Heart right ventricle (tissue), 16 donors: Measurements from ENCODE around the gene NDUFAF8. TPM values are rescaled to one million over a fixed set of nuclear protein-coding genes. Genes with fewer than 3 reads are reported as not detected.

ENCODE experiments used
- ATAC-seq, 8 donors: fragments of 200-7000 bp; cut with Tn5 transposase; one replicate each; pipeline ENCODE4 v1.9.1; 2020; ENCODE audit warnings: mild to moderate bottlenecking in 8 of 8, moderate library complexity in 8 of 8, moderate number of reproducible peaks in 1 of 8
- DNase-seq, 2 donors: peaks; one replicate each; pipeline ENCODE4 v3.0.0-alpha.2; 2020
- H3K27ac ChIP-seq, 10 donors: fragments of 200-600 bp; sonication (generic) in 2 of 10; one replicate each; pipeline versions ENCODE4 v1.5.0 to v1.8.0; 2020 to 2022; ENCODE audit warnings: mild to moderate bottlenecking in 3 of 10
- H3K27me3 ChIP-seq, 7 donors: fragments of 200-600 bp; one replicate each; pipeline ENCODE4 v1.8.0; 2021 to 2022; ENCODE audit warnings: mild to moderate bottlenecking in 2 of 7
- H3K36me3 ChIP-seq, 9 donors: fragments of 200-600 bp; sonication (generic) in 1 of 9; one replicate each; pipeline versions ENCODE4 v1.5.0 to v1.8.0; 2020 to 2022; ENCODE audit warnings: mild to moderate bottlenecking in 2 of 9
- H3K4me1 ChIP-seq, 9 donors: fragments of 200-600 bp; sonication (generic) in 1 of 9; one replicate each; pipeline versions ENCODE4 v1.5.0 to v1.8.0; 2020 to 2022; ENCODE audit warnings: mild to moderate bottlenecking in 4 of 9
- H3K4me3 ChIP-seq, 10 donors: fragments of 200-600 bp; sonication (generic) in 2 of 10; one replicate each; pipeline versions ENCODE4 v1.5.0 to v1.8.0; 2020 to 2022; ENCODE audit warnings: mild to moderate bottlenecking in 7 of 10, moderate library complexity in 2 of 10
- H3K9me3 ChIP-seq, 11 donors: fragments of 200-600 bp in 10 of 11; sonication (generic) in 2 of 11; one replicate each; pipeline versions ENCODE4 v1.5.0 to v1.8.0; 2013 to 2022; ENCODE audit warnings: mild to moderate bottlenecking in 2 of 11, control low read depth in 1 of 11, moderate library complexity in 1 of 11
- WGBS, 2 donors: extraction: QIAGEN DNeasy Blood & Tissue Kit; methylation state at CpG; one replicate each; pipeline ENCODE4 v1.1.7; 2013; ENCODE audit warnings: inconsistent platforms in 1 of 2; 5-methylcytosine and 5-hydroxymethylcytosine counted together
- intact Hi-C, 10 donors: fragments of 100-400 bp; cut with DNase I; formaldehyde crosslinking; loops; one replicate each; pipeline versions ENCODE4 v1.11.1 to v1.14.2; 2022
- polyA plus RNA-seq, 2 donors: library from polyadenylated mRNA; stranded (reverse); fragments of 200-250 nt; gene quantifications; one replicate each; pipeline ENCODE4 v1.2.3, GENCODE V29; 2013
- total RNA-seq, 10 donors: library from RNA; stranded (reverse); fragmentation: NEBNext Ultra II Directional in 3 of 10; extraction: Animal tissue kit (Norgen Biotek cat#: 25700) in 3 of 10; gene quantifications; one replicate each; pipeline versions ENCODE4 v1.2.1 to v1.2.4, GENCODE V29; 2021 to 2023
- TF ChIP-seq, protein P1 (sequence below), 9 donors: fragments of 200-600 bp; sonication (generic) in 2 of 9; IDR thresholded peaks; one replicate each; pipeline versions ENCODE4 v1.5.0 to v1.8.0; 2021 to 2022; ENCODE audit warnings: antibody characterized with exemption in 9 of 9, mild to moderate bottlenecking in 5 of 9, moderate library complexity in 1 of 9
- donor health status: Arrhythmogenic right ventricular cardiomyopathy.
- donor health status: ischemic (EF 13 %, LVEDD 7.1; RV severe dilation, severe dysfunction).
- donor health status: healthy with polysubstance abuse.
- donor health status: DM: no; HTN: yes; CAD: no.
- donor health status: DM: no; HTN: no; CAD: no.
- donor health status: ischemic (EF 25% LVEDD 6.9; RV normal size, moderate dysfunction).
- donor health status: ischemic (EF 25% LVEDD 5.7; RV mildly dilated, moderate dysfunction).
- donor health status: healthy.
- donor health status: DM: yes; HTN: yes; CAD: no.
- donor health status: Ischemic cardiomyopathy.
- donor health status: ischemic (EF 35%, LVEDD 5.7; RV mildly dilated, moderate dysfunction).
- donor health status: nonischemic (EF 11% LVEDD 7.7; RV severe dilation, severe dysfunction).
- donor health status: DM: yes; HTN: yes; CAD: no.
- donor health status: PGD.
- donor health status: ischemic (EF 29% LVEDD 5.4; RV normal size, mild dysfunction).
- donor health status: nonischemic (EF 23%, LVEDD 6.1; RV moderate dilation, normal function).

The NDUFAF8 gene
- total and polyA plus RNA-seq, 12 donors = 41.5 to 74.8 (median 58.9) TPM

DNA sequence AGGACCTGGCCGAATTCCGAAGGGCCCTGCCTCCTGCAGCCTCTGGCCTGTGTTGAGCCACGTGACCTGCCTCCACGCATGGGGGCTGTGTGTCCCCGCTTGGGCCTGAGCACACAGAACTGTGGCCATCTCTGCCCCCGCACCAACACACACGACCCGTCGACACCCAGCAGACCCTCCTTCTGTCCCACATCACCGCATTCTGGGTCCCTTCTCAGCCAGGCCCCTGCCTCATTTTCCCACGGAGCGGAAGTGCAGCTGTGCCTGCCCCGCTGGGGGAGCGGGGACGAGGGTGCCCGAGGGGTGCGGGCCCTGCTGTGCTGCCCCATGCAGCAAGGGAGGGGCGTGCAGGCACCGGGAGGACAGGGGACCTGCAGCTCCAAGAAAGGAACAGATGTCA, 18.4 kb downstream of the NDUFAF8 start:
- intact Hi-C loops = loop anchor here in 6 of 10 donors (5.0 to 10.0 kb wide), 4 partner anchors 35 to 347 kb away; partner anchors contain the start of gene BAHCC1 (in 1 of the 6)

GRCh38 chr17:81258292-81258691, 19.2 kb downstream of the NDUFAF8 start:
- no peak overlapping the region for H3K4me3 ChIP-seq
- WGBS, 2 donors = 85 to 89% methylated on average over 19 to 20 of the region's 20 CpGs
- TF ChIP-seq, protein P1, sequence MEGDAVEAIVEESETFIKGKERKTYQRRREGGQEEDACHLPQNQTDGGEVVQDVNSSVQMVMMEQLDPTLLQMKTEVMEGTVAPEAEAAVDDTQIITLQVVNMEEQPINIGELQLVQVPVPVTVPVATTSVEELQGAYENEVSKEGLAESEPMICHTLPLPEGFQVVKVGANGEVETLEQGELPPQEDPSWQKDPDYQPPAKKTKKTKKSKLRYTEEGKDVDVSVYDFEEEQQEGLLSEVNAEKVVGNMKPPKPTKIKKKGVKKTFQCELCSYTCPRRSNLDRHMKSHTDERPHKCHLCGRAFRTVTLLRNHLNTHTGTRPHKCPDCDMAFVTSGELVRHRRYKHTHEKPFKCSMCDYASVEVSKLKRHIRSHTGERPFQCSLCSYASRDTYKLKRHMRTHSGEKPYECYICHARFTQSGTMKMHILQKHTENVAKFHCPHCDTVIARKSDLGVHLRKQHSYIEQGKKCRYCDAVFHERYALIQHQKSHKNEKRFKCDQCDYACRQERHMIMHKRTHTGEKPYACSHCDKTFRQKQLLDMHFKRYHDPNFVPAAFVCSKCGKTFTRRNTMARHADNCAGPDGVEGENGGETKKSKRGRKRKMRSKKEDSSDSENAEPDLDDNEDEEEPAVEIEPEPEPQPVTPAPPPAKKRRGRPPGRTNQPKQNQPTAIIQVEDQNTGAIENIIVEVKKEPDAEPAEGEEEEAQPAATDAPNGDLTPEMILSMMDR (IDR thresholded peaks at IDR 0.05) = no peak
- intact Hi-C loops = loop anchor here in 6 of 10 donors (5.0 to 10.0 kb wide), 4 partner anchors 34 to 347 kb away; partner anchors contain the start of gene BAHCC1 (in 1 of the 6)
- H3K4me1 ChIP-seq = peaks cover 4 to 24% (median 13%) of the 10 kb centered on the region in 9 donors
- DNase-seq (no peak), ATAC-seq (no peak)
- no peak overlapping the region for H3K27ac ChIP-seq
- peaks cover 0 to 76% (median 16%) of the 10 kb centered on the region in 9 donors for H3K36me3 ChIP-seq
- no peaks in the 10 kb centered on the region for H3K9me3 ChIP-seq
- H3K27me3 ChIP-seq = no peaks in the 10 kb centered on the region

More for the DNA sequence above, 18.4 kb downstream of the NDUFAF8 start:
- H3K9me3 ChIP-seq = no peaks in the 10 kb centered on the region
- H3K4me1 ChIP-seq = peaks cover 4 to 24% (median 13%) of the 10 kb centered on the region in 9 donors
- H3K36me3 ChIP-seq = peaks cover 0 to 75% (median 13%) of the 10 kb centered on the region in 9 donors
- no peak overlapping the region for H3K27ac ChIP-seq
- WGBS, 2 donors = 97% methylated on average over 19 of the region's 19 CpGs
- TF ChIP-seq, protein P1 (IDR thresholded peaks at IDR 0.05) = no peak
- no peak overlapping the region for H3K4me3 ChIP-seq
- ATAC-seq (no peak), DNase-seq (peak in 1 of 2 donors; percentile 8)
- H3K27me3 ChIP-seq = no peaks in the 10 kb centered on the region

DNA sequence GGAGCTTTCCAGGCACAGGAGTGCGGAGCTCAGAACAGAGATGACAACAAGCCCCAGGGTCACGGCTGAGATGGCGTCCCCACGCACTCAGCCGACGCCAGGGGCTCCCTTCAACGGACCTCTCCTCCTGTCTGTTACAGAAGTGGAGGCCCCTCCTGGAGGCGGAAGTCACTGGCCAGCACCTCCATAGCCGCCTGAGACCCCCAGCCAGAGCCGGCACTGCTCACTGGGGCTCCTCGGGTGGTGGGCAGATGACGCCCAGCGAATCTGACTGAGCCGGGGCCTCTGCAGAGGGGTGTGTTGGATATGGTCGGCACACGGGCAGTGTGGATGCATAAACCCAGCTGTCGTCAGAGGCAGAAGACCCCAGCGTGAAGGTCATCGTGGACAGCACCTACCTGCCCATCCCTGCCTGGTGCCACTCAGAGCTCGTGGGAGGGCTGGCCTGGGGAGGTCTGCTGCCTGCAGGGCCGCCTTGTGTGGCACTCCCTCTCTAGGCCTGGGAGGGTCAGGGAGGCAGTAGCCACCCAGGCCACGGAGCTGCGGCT, 20.0 kb downstream of the NDUFAF8 start:
- intact Hi-C loops = loop anchor here in 6 of 10 donors (5.0 to 10.0 kb wide), 4 partner anchors 33 to 346 kb away; partner anchors contain the start of gene BAHCC1 (in 1 of the 6)
- H3K4me3 ChIP-seq = no peak overlapping the region
- 94 to 95% methylated on average over 23 of the region's 23 CpGs for WGBS, 2 donors
- peaks cover 0 to 84% (median 20%) of the 10 kb centered on the region in 9 donors for H3K36me3 ChIP-seq
- no peaks in the 10 kb centered on the region for H3K27me3 ChIP-seq
- H3K4me1 ChIP-seq = peaks cover 4 to 24% (median 13%) of the 10 kb centered on the region in 9 donors
- TF ChIP-seq, protein P1 (IDR thresholded peaks at IDR 0.05) = no peak
- H3K27ac ChIP-seq = no peak overlapping the region
- no peak for ATAC-seq
- DNase-seq = no peak
- H3K9me3 ChIP-seq = no peaks in the 10 kb centered on the region

DNA sequence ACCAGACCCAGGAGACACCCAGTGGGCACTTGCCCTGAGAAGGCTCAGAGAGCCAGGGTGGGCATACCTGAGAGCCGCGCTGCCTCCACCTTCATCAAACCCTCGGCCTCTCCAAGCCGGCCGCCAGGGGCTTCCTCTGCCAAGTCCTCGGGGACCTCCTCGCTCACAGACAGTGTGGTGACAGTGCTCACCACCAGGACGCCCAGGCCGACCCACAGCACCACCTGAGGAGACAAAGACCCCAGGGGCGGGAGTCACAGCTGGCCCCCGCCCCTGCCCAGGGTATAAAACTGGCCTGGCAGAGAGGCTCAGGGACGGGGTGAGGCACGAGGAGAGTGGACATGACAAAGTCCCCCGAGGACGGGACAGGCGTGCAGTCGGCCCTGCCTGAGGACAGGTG, 21.1 kb downstream of the NDUFAF8 start:
- Histone ChIP-seq H3K27me3 (no peaks in the 10 kb centered on the region), H3K4me1 (peaks cover 3 to 17% (median 5%) of the 10 kb centered on the region in 9 donors), H3K4me3 (no peak overlapping the region), H3K36me3 (peaks cover 0 to 94% (median 20%) of the 10 kb centered on the region in 9 donors), H3K27ac (no peak overlapping the region), H3K9me3 (no peaks in the 10 kb centered on the region)
- TF ChIP-seq, protein P1 (IDR thresholded peaks at IDR 0.05) = no peak
- intact Hi-C loops = no loop called here
- 92 to 94% methylated on average over 17 of the region's 17 CpGs for WGBS, 2 donors
- ATAC-seq (no peak), DNase-seq (no peak)
